ENCODE measurements around the gene LETMD1.
"Not testable (repeated sequence)": the region's sequence is repeated elsewhere in the genome, so short reads cannot be mapped to it uniquely, and the experiment has no call there.

LETMD1 gene

GRCh38 chr12:51027342-51027835 lies 20.7 kb upstream of the LETMD1 start:
- no peak for DNase-seq

- DNase-seq = peak; percentile 61
Observed at GRCh38 chr12:51028126-51028812, 19.9 kb upstream of the LETMD1 start.

GRCh38 chr12:51028813-51029150 lies 19.3 kb upstream of the LETMD1 start:
- no peak for DNase-seq

GRCh38 chr12:51033048-51033447 lies 15.1 kb upstream of the LETMD1 start:
- DNase-seq = no peak

GRCh38 chr12:51033457-51034089 lies 14.6 kb upstream of the LETMD1 start:
- DNase-seq = no peak

- DNase-seq = no peak
Observed at GRCh38 chr12:51036279-51036678, 11.8 kb upstream of the LETMD1 start.

GRCh38 chr12:51048661-51049251 lies 629 bp downstream of the LETMD1 start:
- no peak for DNase-seq

- no peak for DNase-seq
Observed at GRCh38 chr12:51049525-51049924, 1.4 kb downstream of the LETMD1 start.

GRCh38 chr12:51051787-51052186 lies 3.7 kb downstream of the LETMD1 start:
- DNase-seq = no peak

- DNase-seq = no peak
Observed at GRCh38 chr12:51055060-51055459, 6.9 kb downstream of the LETMD1 start.

- peak; percentile 82 for DNase-seq
Observed at GRCh38 chr12:51056242-51056641, 8.1 kb downstream of the LETMD1 start.

GRCh38 chr12:51059086-51059485 lies 11.0 kb downstream of the LETMD1 start:
- DNase-seq = no peak

GRCh38 chr12:51062631-51063397 lies 14.7 kb downstream of the LETMD1 start:
- DNase-seq = no peak

GRCh38 chr12:51065530-51065929 lies 17.4 kb downstream of the LETMD1 start:
- no peak for DNase-seq

- DNase-seq = no peak
Observed at GRCh38 chr12:51067229-51067628, 19.1 kb downstream of the LETMD1 start.

GRCh38 chr12:51067771-51068170 lies 19.6 kb downstream of the LETMD1 start:
- no peak for DNase-seq

- no peak for DNase-seq
Observed at GRCh38 chr12:51070004-51070403, 21.9 kb downstream of the LETMD1 start.

GRCh38 chr12:51071663-51072062 lies 23.5 kb downstream of the LETMD1 start:
- DNase-seq = no peak

GRCh38 chr12:51075390-51075789 lies 27.3 kb downstream of the LETMD1 start:
- no peak for DNase-seq

- no peak for DNase-seq
Observed at GRCh38 chr12:51076236-51076930, 28.3 kb downstream of the LETMD1 start.

- DNase-seq = no peak
Observed at GRCh38 chr12:51077930-51078329, 29.8 kb downstream of the LETMD1 start.

GRCh38 chr12:51078346-51078745 lies 30.2 kb downstream of the LETMD1 start:
- DNase-seq = not testable (repeated sequence)

GRCh38 chr12:51078866-51079265 lies 30.7 kb downstream of the LETMD1 start:
- not testable (repeated sequence) for DNase-seq
